Measurements from ENCODE around the gene HYCC1. TPM values are rescaled to one million over a fixed set of nuclear protein-coding genes. Genes with fewer than 3 reads are reported as not detected.
"Not testable (repeated sequence)": the region's sequence is repeated elsewhere in the genome, so short reads cannot be mapped to it uniquely, and the experiment has no call there.

The HYCC1 gene
- total and polyA plus RNA-seq, 2 donors (not counting 1 experiment from before 2014, with no cell fraction given), result 7.0 to 40.8 TPM

DNA sequence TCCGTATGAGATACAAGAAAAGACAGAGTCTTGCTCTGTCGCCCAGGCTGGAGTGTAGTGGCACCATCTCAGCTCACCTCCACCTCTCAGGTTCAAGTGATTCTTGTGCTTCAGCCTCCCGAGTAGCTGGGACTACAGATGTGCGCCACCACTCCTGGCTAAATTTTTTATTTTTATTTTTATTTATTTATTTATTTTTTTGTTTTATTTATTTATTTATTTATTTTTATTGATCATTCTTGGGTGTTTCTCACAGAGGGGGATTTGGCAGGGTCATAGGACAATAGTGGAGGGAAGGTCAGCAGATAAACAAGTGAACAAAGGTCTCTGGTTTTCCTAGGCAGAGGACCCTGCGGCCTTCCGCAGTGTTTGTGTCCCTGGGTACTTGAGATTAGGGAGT is 31.2 kb upstream of the HYCC1 start:
- no CpG with 5 or more reads among the region's 6 CpGs for WGBS (ENCODE audit: insufficient coverage)
- H3K9me3 Mint-ChIP-seq (ENCODE audit: insufficient read depth); H3K4me3 Mint-ChIP-seq; H3K27me3 ChIP-seq (replicated peaks in 1 of 4; ENCODE audit: control extremely low read depth in 1 of 4, control insufficient read depth in 3 of 4, insufficient read depth in 4 of 4, low read length in 3 of 4); H3K9ac ChIP-seq (ENCODE audit: low read length); DNase-seq; H3K27ac Mint-ChIP-seq; H3K79me2 ChIP-seq (ENCODE audit: control insufficient read depth, insufficient read depth, low read length); H2AFZ ChIP-seq (ENCODE audit: insufficient read depth, low read depth, low read length, poor library complexity, severe bottlenecking); H4K20me1 ChIP-seq (ENCODE audit: control insufficient read depth, insufficient read depth, low read length, poor library complexity, severe bottlenecking); H3K36me3 ChIP-seq (replicated peaks in 1 of 2; ENCODE audit: control extremely low read depth in 1 of 2, control insufficient read depth in 1 of 2, extremely low read depth in 1 of 2, insufficient read depth in 2 of 2, low read length in 1 of 2); H3K4me2 ChIP-seq (replicated peaks; ENCODE audit: low read depth, low read length, poor library complexity, severe bottlenecking); H3K9me3 ChIP-seq (ENCODE audit: control extremely low read depth in 1 of 3, control insufficient read depth in 2 of 3, insufficient read depth in 1 of 3, low read length in 2 of 3); intact Hi-C loops (cut with micrococcal nuclease); H3K4me1 Mint-ChIP-seq; H3K4me3 ChIP-seq (ENCODE audit: control extremely low read depth in 1 of 5, extremely low read depth in 1 of 5, insufficient read depth in 1 of 5, low read depth in 2 of 5, low read length in 4 of 5); H3K27ac ChIP-seq (ENCODE audit: low read length in 2 of 2); H3K27me3 Mint-ChIP-seq; ATAC-seq (ENCODE audit: low read depth); POLR2A ChIA-PET; H3K4me1 ChIP-seq (ENCODE audit: control insufficient read depth in 2 of 2, insufficient read depth in 2 of 2, low read length in 2 of 2): not testable (repeated sequence)
- CTCF ChIA-PET, result interaction anchor here (2.7 kb wide), 1 partner anchor 10 kb away, joined by 22 read pairs; no protein-coding TSS in a partner anchor

DNA sequence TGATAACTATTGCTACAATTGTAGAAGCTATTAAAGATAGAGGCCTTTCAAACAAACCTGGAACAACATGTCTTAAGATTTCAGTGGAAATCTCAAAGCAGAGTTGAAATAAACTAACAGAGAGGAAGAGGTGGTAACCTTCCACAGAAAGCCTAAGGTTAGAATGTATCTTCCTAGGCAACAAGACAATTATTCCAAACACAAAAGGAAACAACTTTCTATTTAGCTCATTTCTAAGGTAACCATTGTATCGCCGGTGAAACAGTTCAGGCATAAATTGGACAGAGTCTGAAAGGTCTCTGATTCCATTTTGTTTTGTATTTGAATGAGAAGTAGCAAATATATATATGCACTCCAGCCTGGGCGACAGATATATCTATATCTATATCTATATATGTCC is 30.7 kb upstream of the HYCC1 start:
- Histone ChIP-seq H3K4me2 (replicated peaks; ENCODE audit: low read depth, low read length, poor library complexity, severe bottlenecking) (no peak overlapping the region), H3K9ac (ENCODE audit: low read length) (no peak overlapping the region), H3K9me3 (ENCODE audit: control extremely low read depth in 1 of 3, control insufficient read depth in 2 of 3, insufficient read depth in 1 of 3, low read length in 2 of 3) (peaks cover 0 to 9% (median 0%) of the 10 kb centered on the region in 3 donors), H3K4me3 (ENCODE audit: control extremely low read depth in 1 of 5, extremely low read depth in 1 of 5, insufficient read depth in 1 of 5, low read depth in 2 of 5, low read length in 4 of 5) (no peak overlapping the region), H3K79me2 (ENCODE audit: control insufficient read depth, insufficient read depth, low read length) (no peaks in the 10 kb centered on the region), H3K27me3 (replicated peaks in 1 of 4; ENCODE audit: control extremely low read depth in 1 of 4, control insufficient read depth in 3 of 4, insufficient read depth in 4 of 4, low read length in 3 of 4) (no peaks in the 10 kb centered on the region), H3K36me3 (replicated peaks in 1 of 2; ENCODE audit: control extremely low read depth in 1 of 2, control insufficient read depth in 1 of 2, extremely low read depth in 1 of 2, insufficient read depth in 2 of 2, low read length in 1 of 2) (no peaks in the 10 kb centered on the region), H2AFZ (ENCODE audit: insufficient read depth, low read depth, low read length, poor library complexity, severe bottlenecking) (no peak overlapping the region), H4K20me1 (ENCODE audit: control insufficient read depth, insufficient read depth, low read length, poor library complexity, severe bottlenecking) (no peaks in the 10 kb centered on the region), H3K4me1 (ENCODE audit: control insufficient read depth in 2 of 2, insufficient read depth in 2 of 2, low read length in 2 of 2) (no peaks in the 10 kb centered on the region), H3K27ac (ENCODE audit: low read length in 2 of 2) (no peak overlapping the region)
- Mint-ChIP-seq H3K4me1 (no peaks in the 10 kb centered on the region), H3K4me3 (no peak overlapping the region), H3K27ac (no peak overlapping the region), H3K9me3 (ENCODE audit: insufficient read depth) (no peaks in the 10 kb centered on the region), H3K27me3 (no peaks in the 10 kb centered on the region)
- POLR2A ChIA-PET, result interaction anchor here (0.7 to 0.8 kb wide), 2 partner anchors 25 to 473 kb away, joined by 3 to 12 read pairs; no protein-coding TSS in a partner anchor
- intact Hi-C loops (cut with micrococcal nuclease), result no loop called here
- CTCF ChIA-PET, result interaction anchor here (1.3 to 2.7 kb wide), 2 partner anchors 11 to 484 kb away, joined by 3 to 22 read pairs; no protein-coding TSS in a partner anchor
- WGBS (ENCODE audit: insufficient coverage), result no CpG with 5 or more reads among the region's 3 CpGs
- ATAC-seq (ENCODE audit: low read depth) (no peak), DNase-seq (no peak)
- TF ChIP-seq, protein P1, sequence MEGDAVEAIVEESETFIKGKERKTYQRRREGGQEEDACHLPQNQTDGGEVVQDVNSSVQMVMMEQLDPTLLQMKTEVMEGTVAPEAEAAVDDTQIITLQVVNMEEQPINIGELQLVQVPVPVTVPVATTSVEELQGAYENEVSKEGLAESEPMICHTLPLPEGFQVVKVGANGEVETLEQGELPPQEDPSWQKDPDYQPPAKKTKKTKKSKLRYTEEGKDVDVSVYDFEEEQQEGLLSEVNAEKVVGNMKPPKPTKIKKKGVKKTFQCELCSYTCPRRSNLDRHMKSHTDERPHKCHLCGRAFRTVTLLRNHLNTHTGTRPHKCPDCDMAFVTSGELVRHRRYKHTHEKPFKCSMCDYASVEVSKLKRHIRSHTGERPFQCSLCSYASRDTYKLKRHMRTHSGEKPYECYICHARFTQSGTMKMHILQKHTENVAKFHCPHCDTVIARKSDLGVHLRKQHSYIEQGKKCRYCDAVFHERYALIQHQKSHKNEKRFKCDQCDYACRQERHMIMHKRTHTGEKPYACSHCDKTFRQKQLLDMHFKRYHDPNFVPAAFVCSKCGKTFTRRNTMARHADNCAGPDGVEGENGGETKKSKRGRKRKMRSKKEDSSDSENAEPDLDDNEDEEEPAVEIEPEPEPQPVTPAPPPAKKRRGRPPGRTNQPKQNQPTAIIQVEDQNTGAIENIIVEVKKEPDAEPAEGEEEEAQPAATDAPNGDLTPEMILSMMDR (IDR thresholded peaks at IDR 0.05), result no peak
- no peak for TF ChIP-seq EZH2 (IDR thresholded peaks at IDR 0.05; ENCODE audit: borderline replicate concordance, insufficient read depth, low read depth, low read length, poor library complexity, severe bottlenecking)

All from B cell (primary cell).